Colonic mucosa (tissue), 4 donors: ENCODE measurements around the gene SPP2. TPM values are rescaled to one million over a fixed set of nuclear protein-coding genes. Genes with fewer than 3 reads are reported as not detected.

Experiments used
- DNase-seq: peaks from one replicate; pipeline ENCODE4 v3.0.0-alpha.2; 2020
- H3K27ac ChIP-seq: fragments of 200-600 bp; one replicate; pipeline ENCODE4 v1.8.0; 2021
- H3K27me3 ChIP-seq: fragments of 200-600 bp; one replicate; pipeline ENCODE4 v1.8.0; 2021
- H3K36me3 ChIP-seq: fragments of 200-600 bp; one replicate; pipeline ENCODE4 v1.8.0; 2021
- H3K4me1 ChIP-seq: fragments of 200-600 bp; one replicate; pipeline ENCODE4 v1.8.0; 2021; ENCODE audit warnings: mild to moderate bottlenecking
- H3K4me3 ChIP-seq: fragments of 200-600 bp; one replicate; pipeline ENCODE4 v1.8.0; 2021
- H3K9ac ChIP-seq, 2 donors: one replicate each; pipeline ENCODE4 v1.7.0; 2013; ENCODE audit warnings: control low read depth in 2 of 2, low read depth in 2 of 2, low read length in 2 of 2
- H3K9me3 ChIP-seq: fragments of 200-600 bp; one replicate; pipeline ENCODE4 v1.8.0; 2021
- intact Hi-C: fragments of 100-400 bp; cut with DNase I; formaldehyde crosslinking; loops from one replicate; pipeline ENCODE4 v1.14.1; 2022
- total RNA-seq, 2 donors: library from RNA; stranded (reverse); fragmentation: NEBNext Ultra II Directional in 1 of 2; extraction: Animal tissue kit (Norgen Biotek cat#: 25700) in 1 of 2; gene quantifications; one replicate each; pipeline ENCODE4 v1.2.1, GENCODE V29; 2021
- TF ChIP-seq, protein P1 (sequence below): fragments of 200-600 bp; IDR thresholded peaks from one replicate; pipeline ENCODE4 v1.8.0; 2022; ENCODE audit warnings: antibody characterized with exemption, mild to moderate bottlenecking
- donor health status: healthy.
- donor health status: DM: no; HTN: no; CAD: no.
- donor health status: DM: no; HTN: no; CAD: no.

SPP2 gene
- total RNA-seq, 2 donors from 2014 or later: not detected

GRCh38 chr2:234006501-234006900 is 44.0 kb upstream of the SPP2 start:
- Histone ChIP-seq H3K27me3 (no peaks in the 10 kb centered on the region), H3K9ac (no peak overlapping the region), H3K4me3 (no peak overlapping the region), H3K36me3 (no peaks in the 10 kb centered on the region), H3K9me3 (no peaks in the 10 kb centered on the region), H3K4me1 (no peaks in the 10 kb centered on the region), H3K27ac (no peak overlapping the region)
- intact Hi-C loops: no loop called here
- TF ChIP-seq, protein P1, sequence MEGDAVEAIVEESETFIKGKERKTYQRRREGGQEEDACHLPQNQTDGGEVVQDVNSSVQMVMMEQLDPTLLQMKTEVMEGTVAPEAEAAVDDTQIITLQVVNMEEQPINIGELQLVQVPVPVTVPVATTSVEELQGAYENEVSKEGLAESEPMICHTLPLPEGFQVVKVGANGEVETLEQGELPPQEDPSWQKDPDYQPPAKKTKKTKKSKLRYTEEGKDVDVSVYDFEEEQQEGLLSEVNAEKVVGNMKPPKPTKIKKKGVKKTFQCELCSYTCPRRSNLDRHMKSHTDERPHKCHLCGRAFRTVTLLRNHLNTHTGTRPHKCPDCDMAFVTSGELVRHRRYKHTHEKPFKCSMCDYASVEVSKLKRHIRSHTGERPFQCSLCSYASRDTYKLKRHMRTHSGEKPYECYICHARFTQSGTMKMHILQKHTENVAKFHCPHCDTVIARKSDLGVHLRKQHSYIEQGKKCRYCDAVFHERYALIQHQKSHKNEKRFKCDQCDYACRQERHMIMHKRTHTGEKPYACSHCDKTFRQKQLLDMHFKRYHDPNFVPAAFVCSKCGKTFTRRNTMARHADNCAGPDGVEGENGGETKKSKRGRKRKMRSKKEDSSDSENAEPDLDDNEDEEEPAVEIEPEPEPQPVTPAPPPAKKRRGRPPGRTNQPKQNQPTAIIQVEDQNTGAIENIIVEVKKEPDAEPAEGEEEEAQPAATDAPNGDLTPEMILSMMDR: no peak
- DNase-seq: no peak

GRCh38 chr2:234014427-234014826 is 36.1 kb upstream of the SPP2 start:
- no peaks in the 10 kb centered on the region for H3K4me1 ChIP-seq
- TF ChIP-seq, protein P1: no peak
- H3K27me3 ChIP-seq: no peaks in the 10 kb centered on the region
- no peaks in the 10 kb centered on the region for H3K36me3 ChIP-seq
- no peak overlapping the region for H3K27ac ChIP-seq
- intact Hi-C loops: no loop called here
- no peaks in the 10 kb centered on the region for H3K9me3 ChIP-seq
- DNase-seq: no peak
- H3K9ac ChIP-seq: no peak overlapping the region
- no peak overlapping the region for H3K4me3 ChIP-seq

DNA sequence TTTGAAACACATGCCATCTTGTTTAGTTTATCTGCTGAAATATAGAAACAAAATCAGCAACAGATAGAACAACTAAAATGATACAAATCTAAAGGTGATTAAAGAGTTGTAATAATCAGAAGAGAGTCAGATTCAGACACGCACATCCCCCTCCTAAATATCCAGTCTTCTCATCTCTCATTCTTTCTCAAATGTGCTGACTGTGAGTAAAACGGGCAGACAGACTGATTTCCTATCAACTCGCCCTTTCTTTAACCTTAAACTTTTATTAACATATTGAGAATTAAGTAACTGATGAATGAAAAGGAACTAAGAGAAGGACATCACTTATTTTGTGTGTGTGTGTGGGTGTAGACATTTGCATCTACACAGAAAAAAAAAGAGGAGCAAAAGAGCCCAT is 34.6 kb upstream of the SPP2 start:
- H3K27ac ChIP-seq: no peak overlapping the region
- no peaks in the 10 kb centered on the region for H3K9me3 ChIP-seq
- TF ChIP-seq, protein P1: no peak
- intact Hi-C loops: no loop called here
- DNase-seq: no peak
- H3K4me3 ChIP-seq: no peak overlapping the region
- H3K36me3 ChIP-seq: no peaks in the 10 kb centered on the region
- H3K27me3 ChIP-seq: no peaks in the 10 kb centered on the region
- no peak overlapping the region for H3K9ac ChIP-seq
- H3K4me1 ChIP-seq: no peaks in the 10 kb centered on the region

DNA sequence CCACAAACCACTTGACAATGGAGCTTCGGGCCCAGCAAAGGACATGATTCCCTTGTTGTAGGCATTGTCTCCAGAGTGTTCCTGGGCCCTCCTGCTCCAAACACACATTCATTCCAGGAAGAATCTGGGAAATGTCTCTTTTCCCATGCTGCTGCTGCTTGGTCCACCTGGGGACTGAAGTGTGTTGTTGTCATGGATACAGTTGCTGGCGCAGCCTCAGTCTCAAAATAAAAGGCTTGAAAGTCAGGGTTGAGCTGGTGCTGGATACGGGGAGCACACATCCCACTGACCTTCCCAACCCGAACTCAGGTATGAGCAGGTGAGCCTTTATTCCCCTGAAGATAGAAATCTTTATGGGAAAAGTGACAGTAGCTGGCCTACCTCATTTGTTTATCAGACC is 30.6 kb upstream of the SPP2 start:
- Histone ChIP-seq H3K27me3 (no peaks in the 10 kb centered on the region), H3K4me3 (no peak overlapping the region), H3K9me3 (no peaks in the 10 kb centered on the region), H3K9ac (no peak overlapping the region), H3K36me3 (no peaks in the 10 kb centered on the region), H3K27ac (no peak overlapping the region), H3K4me1 (no peaks in the 10 kb centered on the region)
- no peak for DNase-seq
- intact Hi-C loops: no loop called here
- TF ChIP-seq, protein P1: no peak

GRCh38 chr2:234020332-234020731 is 30.2 kb upstream of the SPP2 start:
- intact Hi-C loops: no loop called here

More at GRCh38 chr2:234020332-234020731, 30.2 kb upstream of the SPP2 start:
- TF ChIP-seq, protein P1: no peak
- Histone ChIP-seq H3K4me3 (no peak overlapping the region), H3K27ac (no peak overlapping the region), H3K36me3 (no peaks in the 10 kb centered on the region), H3K9me3 (no peaks in the 10 kb centered on the region), H3K27me3 (no peaks in the 10 kb centered on the region), H3K4me1 (no peaks in the 10 kb centered on the region), H3K9ac (no peak overlapping the region)
- DNase-seq: no peak
